HepG2 (cell line): ENCODE measurements around the gene MGMT. TPM values are rescaled to one million over a fixed set of nuclear protein-coding genes. Genes with fewer than 3 reads are reported as not detected.

Source experiments
- ATAC-seq: fragments of 200-7000 bp; cut with Tn5 transposase; 3 replicates; pipeline ENCODE4 v1.9.1; 2020; ENCODE audit warnings: mild to moderate bottlenecking, moderate library complexity
- BruUV-seq: library from RNA; stranded (reverse); fragments of 400-500 nt; replicated peaks from 2 replicates; lab custom pipeline; 2021; lab: Mats Ljungman, UMichigan
- CTCF ChIA-PET: fragments of 300-600 bp; formaldehyde crosslinking; extraction: SDS; loops from one replicate; lab custom pipeline; 2021; ENCODE audit warnings: low total read pairs, inconsistent platforms, low intra/inter-chr PET ratio; lab: Yijun Ruan, JAX
- POLR2A ChIA-PET: fragments of 350-600 bp; sonication (Branson Sonifier 250); formaldehyde crosslinking; loops from one replicate; lab custom pipeline; 2020; ENCODE audit warnings: antibody characterized with exemption, inconsistent platforms; lab: Yijun Ruan, JAX
- DNase-seq: peaks from one replicate; pipeline ENCODE4 v3.0.0-alpha.2; 2015; ENCODE audit warnings: low spot score
- FAIRE-seq: peaks from 3 replicates; lab custom pipeline; 2011; peaks lifted over from hg19 to GRCh38; lab: Jason Lieb, UNC
- H2AFZ ChIP-seq: one replicate; pipeline ENCODE4 v1.6.1; 2011; ENCODE audit warnings: low read length, inconsistent platforms
- H3K27ac ChIP-seq: fragments of 300-600 bp; 3 replicates; pipeline ENCODE4 v1.8.0; 2011; ENCODE audit warnings: mixed run types, mild to moderate bottlenecking, mixed read lengths, low read length, inconsistent platforms; ENCODE audit not compliant: insufficient read depth; ENCODE audit errors: extremely low read length
- H3K27me3 ChIP-seq, 2 experiments: fragments of 200-600 bp in 1 of 2; 2 replicates in 1 of 2; 3 replicates in 1 of 2; pipeline versions ENCODE4 v1.6.0 to v1.8.0; 2011; ENCODE audit warnings: low read length in 2 of 2, mild to moderate bottlenecking in 2 of 2, moderate library complexity in 2 of 2, inconsistent platforms in 1 of 2; ENCODE audit not compliant: insufficient read depth in 2 of 2, control insufficient read depth in 1 of 2
- H3K36me3 ChIP-seq, 2 experiments: fragments of 200-600 bp in 1 of 2; replicated peaks in 1 of 2; 2 replicates in 1 of 2; 3 replicates in 1 of 2; pipeline versions ENCODE4 v1.5.1 to v1.8.0; 2011; ENCODE audit warnings: low read length in 2 of 2, inconsistent platforms in 1 of 2; ENCODE audit not compliant: insufficient read depth in 2 of 2, control insufficient read depth in 1 of 2
- H3K4me1 ChIP-seq: 2 replicates; pipeline ENCODE4 v1.5.1; 2012; ENCODE audit warnings: low read length, inconsistent platforms; ENCODE audit not compliant: insufficient read depth
- H3K4me2 ChIP-seq: 2 replicates; pipeline ENCODE4 v1.6.0; 2011; ENCODE audit warnings: low read depth, low read length, inconsistent platforms
- H3K4me3 ChIP-seq, 3 experiments: fragments of 200-600 bp in 1 of 3; sonication (generic), shearing (Covaris generic) in 1 of 3; replicated peaks in 1 of 3; 2 replicates each; pipeline ENCODE4 v1.5.1; 2011 to 2016; ENCODE audit warnings: low read length in 3 of 3, inconsistent platforms in 2 of 3, low read depth in 2 of 3, mild to moderate bottlenecking in 2 of 3, control low read depth in 1 of 3, mixed read lengths in 1 of 3; ENCODE audit not compliant: insufficient read depth in 1 of 3
- H3K79me2 ChIP-seq: one replicate; pipeline ENCODE4 v1.6.1; 2011; ENCODE audit warnings: low read length, inconsistent platforms; ENCODE audit not compliant: insufficient read depth
- H3K9ac ChIP-seq: 2 replicates; pipeline ENCODE4 v1.6.0; 2011; ENCODE audit warnings: mild to moderate bottlenecking, low read depth, low read length, inconsistent platforms; ENCODE audit not compliant: insufficient read depth
- H3K9me3 ChIP-seq: 2 replicates; pipeline ENCODE4 v1.5.1; 2012; ENCODE audit warnings: mild to moderate bottlenecking, low read length
- H4K20me1 ChIP-seq: 2 replicates; pipeline ENCODE4 v1.6.0; 2011; ENCODE audit warnings: inconsistent platforms, mild to moderate bottlenecking, low read length, moderate library complexity; ENCODE audit not compliant: insufficient read depth
- ATF1 ChIP-seq: IDR thresholded peaks from 2 replicates; pipeline ENCODE4 v1.6.1; 2016; ENCODE audit warnings: mild to moderate bottlenecking, control low read depth
- CBX2 ChIP-seq, 2 experiments: fragments of 200-600 bp in 1 of 2; sonication (generic); formaldehyde crosslinking in 1 of 2; IDR thresholded peaks; 2 replicates each; pipeline versions ENCODE4 v1.7.0 to v1.8.1; 2018 to 2022; ENCODE audit warnings: low read depth in 2 of 2, low read length in 1 of 2, mild to moderate bottlenecking in 1 of 2, missing genetic modification reagents in 1 of 2
- GABPB1 ChIP-seq: IDR thresholded peaks from 2 replicates; pipeline ENCODE4 v1.6.1; 2016; ENCODE audit warnings: mild to moderate bottlenecking, missing genetic modification reagents, moderate library complexity, missing compliant biosample characterization
- HOXA5 ChIP-seq: sonication (generic); formaldehyde crosslinking; IDR thresholded peaks from 2 replicates; pipeline ENCODE4 v1.4.0; 2020; ENCODE audit warnings: missing genetic modification reagents
- IKZF5 ChIP-seq: IDR thresholded peaks from 2 replicates; pipeline ENCODE4 v1.6.1; 2018; ENCODE audit warnings: missing genetic modification reagents, mild to moderate bottlenecking, missing compliant biosample characterization
- MIER2 ChIP-seq: IDR thresholded peaks from 2 replicates; pipeline ENCODE4 v1.6.1; 2016; ENCODE audit warnings: missing biosample characterization, missing genetic modification reagents
- NR2F6 ChIP-seq, 2 experiments: IDR thresholded peaks; 2 replicates each; pipeline ENCODE4 v1.6.1; 2016; ENCODE audit warnings: antibody characterized with exemption in 1 of 2, mild to moderate bottlenecking in 1 of 2
- RBFOX2 ChIP-seq: fragments of 200-400 bp; formaldehyde crosslinking; IDR thresholded peaks from 2 replicates; pipeline ENCODE4 v1.6.1; 2017; ENCODE audit warnings: low read depth, mild to moderate bottlenecking, low read length
- SIX4 ChIP-seq: sonication (generic); formaldehyde crosslinking; IDR thresholded peaks from 2 replicates; pipeline ENCODE4 v1.4.0; 2020; ENCODE audit warnings: missing genetic modification reagents
- TFDP1 ChIP-seq: IDR thresholded peaks from 2 replicates; pipeline ENCODE4 v1.6.1; 2016; ENCODE audit warnings: missing compliant biosample characterization, missing genetic modification reagents, borderline replicate concordance
- ZFYVE20 ChIP-seq: sonication (generic); formaldehyde crosslinking; IDR thresholded peaks from 2 replicates; pipeline ENCODE4 v1.8.0; 2023; ENCODE audit warnings: low read depth, mild to moderate bottlenecking, moderate library complexity, missing genetic modification reagents, borderline replicate concordance
- ZSCAN29 ChIP-seq: sonication (generic); formaldehyde crosslinking; conservative IDR thresholded peaks from 2 replicates; pipeline ENCODE4 v1.4.0; 2020; ENCODE audit warnings: mild to moderate bottlenecking, missing genetic modification reagents
- ZSCAN9 ChIP-seq: IDR thresholded peaks from 2 replicates; pipeline ENCODE4 v1.6.1; 2016; ENCODE audit warnings: borderline replicate concordance
- WGBS: methylation state at CpG from one replicate; pipeline ENCODE4 v1.1.6; 2017; ENCODE audit warnings: low lambda C conversion rate; 5-methylcytosine and 5-hydroxymethylcytosine counted together
- in situ Hi-C: cut with HindIII; loops from 2 replicates; pipeline ENCODE4 v1.10.0; 2017; ENCODE audit warnings: low pct_unique_long_range_greater_than_20kb; ENCODE audit not compliant: extremely low pct_ligation_motif_present
- intact Hi-C: fragments of 100-400 bp; cut with micrococcal nuclease; formaldehyde crosslinking; loops from one replicate; pipeline ENCODE4 v1.10.0; 2022; ENCODE audit not compliant: unreplicated experiment
- polyA plus RNA-seq, 8 experiments: library from polyadenylated mRNA; depleted of rRNA in 3 of 8; stranded (reverse) in 7 of 8; unstranded in 1 of 8; fragments of >200 nt; fragmentation: Illumina TruSeq in 4 of 8; extraction: Trizol in 4 of 8; gene quantifications; 2 replicates each; pipeline versions ENCODE4 v1.2.1 to v1.2.3, GENCODE V29; 2011 to 2016; ENCODE audit warnings: low read depth in 4 of 8, missing spikeins in 1 of 8, mixed read lengths in 1 of 8; ENCODE audit not compliant: insufficient read depth in 1 of 8
- total RNA-seq, 5 experiments: library from RNA; depleted of rRNA; stranded (reverse); fragments of >200 nt; fragmentation: Illumina TruSeq; extraction: Trizol; gene quantifications; 2 replicates each; pipeline ENCODE4 v1.2.3, GENCODE V29; 2016; ENCODE audit warnings: low read depth in 1 of 5
- TF ChIP-seq, protein P1 (sequence below): sonication (generic); formaldehyde crosslinking; IDR thresholded peaks from 2 replicates; pipeline ENCODE4 v1.8.1; 2023; ENCODE audit warnings: mild to moderate bottlenecking, missing genetic modification reagents, borderline replicate concordance

The MGMT gene
- total and polyA plus RNA-seq, 2 of the 13 experiments (the other 11 are each of a cell fraction or from before 2014, with no cell fraction given), result 12.0 to 19.5 TPM

- Histone ChIP-seq H3K4me1 (no peaks in the 10 kb centered on the region; the same call in 1 of the 2 replicates), H3K9me3 (no peaks in the 10 kb centered on the region), H3K36me3 (no peaks in the 10 kb centered on the region), H2AFZ (no peak overlapping the region), H3K4me2 (no peak overlapping the region), H4K20me1 (no peaks in the 10 kb centered on the region), H3K27me3 (no peaks in the 10 kb centered on the region), H3K9ac (no peak overlapping the region), H3K79me2 (no peaks in the 10 kb centered on the region), H3K27ac (no peak overlapping the region), H3K4me3 (no peak overlapping the region)
- ChIA-PET POLR2A (no interaction called here), CTCF (no interaction called here)
- DNase-seq (no peak), FAIRE-seq (no peak), ATAC-seq (no peak)
- TF ChIP-seq ZSCAN29 (no peak), GABPB1 (no peak), RBFOX2 (no peak), IKZF5 (CRISPR knock-in tag) (no peak), NR2F6 (IDR thresholded peaks at IDR 0.05) (no peak), NR2F6 (CRISPR knock-in tag; IDR thresholded peaks at IDR 0.05) (no peak), ZFYVE20 (CRISPR knock-in tag) (no peak), CBX2 (IDR thresholded peaks at IDR 0.05; ENCODE audit: low read depth, low read length) (no peak), CBX2 (CRISPR knock-in tag; IDR thresholded peaks at IDR 0.05; ENCODE audit: low read depth) (no peak), ATF1 (CRISPR knock-in tag) (no peak), ZSCAN9 (CRISPR knock-in tag) (no peak), MIER2 (CRISPR knock-in tag) (no peak), SIX4 (CRISPR knock-in tag) (no peak), TFDP1 (no peak), HOXA5 (CRISPR knock-in tag) (no peak)
- TF ChIP-seq, protein P1, sequence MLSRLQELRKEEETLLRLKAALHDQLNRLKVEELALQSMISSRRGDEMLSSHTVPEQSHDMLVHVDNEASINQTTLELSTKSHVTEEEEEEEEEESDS (CRISPR knock-in tag), result no peak
- in situ Hi-C loops (no loop called here), intact Hi-C loops (no loop called here)
- BruUV-seq, result no TSS peak
- 74% methylated on average over 6 of the region's 7 CpGs for WGBS
These were observed 293.4 kb downstream of the MGMT start for GRCh38 chr10:129760416-129760815.
